Stimulated activated CD4-positive, alpha-beta T cell treated with anti-CD3 and anti-CD28 coated beads, Interleukin-2, amount 100 ng/mL, for 48 hours (primary cell): ENCODE data around the gene CR2.
"Not testable (repeated sequence)": the region's sequence is repeated elsewhere in the genome, so short reads cannot be mapped to it uniquely, and the experiment has no call there.

Experiments used
- DNase-seq, 2 donors: peaks; one replicate each; pipeline ENCODE4 v3.0.0-alpha.2; 2020

The CR2 gene

DNA sequence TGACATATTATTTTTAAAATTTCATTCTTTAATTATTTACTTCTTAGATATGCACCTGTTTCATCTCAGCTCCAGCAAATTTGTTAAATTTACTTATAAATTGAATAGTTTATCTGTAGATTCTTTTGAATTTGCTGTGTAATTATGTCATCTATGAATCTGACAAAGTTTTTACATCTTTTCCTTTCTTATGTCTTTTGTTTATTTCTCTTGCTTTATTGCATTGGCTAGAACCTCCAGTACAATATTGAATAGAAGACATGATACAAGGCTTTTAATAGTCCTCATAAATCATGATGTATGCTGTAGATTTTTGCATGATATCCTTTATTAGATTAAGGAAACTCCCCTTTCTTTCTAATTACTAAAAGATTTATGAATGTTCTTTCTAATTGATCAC lies 62.6 kb downstream of the CR2 start:
- no peak for DNase-seq

DNA sequence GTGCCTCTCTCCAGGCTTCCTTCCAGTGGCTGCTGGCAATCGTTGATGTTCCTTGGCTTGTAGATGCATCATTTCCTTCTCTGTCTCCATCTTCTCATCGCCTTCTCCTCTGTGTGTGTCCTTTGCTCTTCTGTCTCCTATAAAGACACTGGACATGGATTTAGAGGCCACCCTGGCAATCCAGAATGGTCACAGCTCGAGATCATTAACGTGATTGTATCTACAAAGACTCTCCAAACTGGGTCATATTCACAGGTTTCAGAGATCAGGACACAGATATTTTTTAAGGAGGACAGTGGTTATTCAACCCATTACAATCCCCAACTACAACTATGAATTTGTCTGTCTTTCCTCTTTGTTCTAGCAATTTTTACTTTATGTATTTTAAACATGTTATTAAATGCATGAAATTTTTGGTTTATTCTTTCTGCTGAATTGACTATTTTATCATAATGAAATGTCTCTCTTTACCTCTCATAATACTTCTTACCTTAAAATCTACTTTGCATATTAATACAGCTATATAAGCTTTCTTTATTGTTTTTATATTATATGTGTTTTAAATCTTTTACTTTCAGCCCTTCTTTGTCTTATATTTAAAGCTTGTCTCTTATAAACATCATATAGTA lies 64.6 kb downstream of the CR2 start:
- no peak for DNase-seq

DNA sequence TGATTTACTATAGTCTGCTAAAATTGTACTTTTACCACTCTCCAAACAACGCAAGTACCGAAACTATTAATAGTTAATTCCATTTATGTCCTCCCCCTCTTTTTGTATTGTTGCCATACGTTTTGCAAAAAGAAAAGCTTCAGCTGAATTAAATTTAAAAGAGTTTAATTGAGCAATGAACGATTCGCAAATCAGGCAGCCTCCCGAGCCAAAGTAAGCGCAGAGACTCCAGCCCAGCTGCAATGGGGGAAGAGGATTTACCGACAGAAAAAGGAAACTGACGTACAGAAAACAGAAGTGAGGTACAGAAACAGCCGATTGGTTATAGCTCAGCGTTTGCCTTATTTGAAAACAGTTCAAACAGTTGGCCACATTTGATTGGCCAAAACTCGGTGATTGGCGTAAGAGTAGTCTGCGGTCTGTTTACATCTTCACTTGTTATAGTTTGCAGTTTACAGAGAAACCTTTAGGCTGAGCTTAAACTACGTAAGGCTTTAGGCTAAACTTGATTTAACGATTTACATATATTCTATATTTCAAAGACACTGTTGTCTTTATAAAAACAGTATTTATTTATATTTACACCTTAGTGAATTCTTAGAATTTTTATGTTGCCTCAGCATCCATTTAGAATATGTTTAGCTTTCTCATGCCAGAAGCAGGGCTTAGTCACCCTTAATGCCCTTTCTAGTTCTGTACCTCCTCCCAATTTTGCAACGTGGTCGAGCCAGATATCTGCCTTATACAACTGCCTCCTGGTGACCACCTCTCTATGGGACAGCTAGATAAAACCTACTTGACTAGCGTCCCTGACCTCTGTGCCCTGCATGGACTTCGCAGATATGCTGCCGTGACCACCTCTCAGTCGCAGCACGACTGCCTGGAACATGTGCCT lies 65.6 kb downstream of the CR2 start:
- no peak for DNase-seq

GRCh38 chr1:207520400-207521345 lies 66.5 kb downstream of the CR2 start:
- not testable (repeated sequence) for DNase-seq

DNA sequence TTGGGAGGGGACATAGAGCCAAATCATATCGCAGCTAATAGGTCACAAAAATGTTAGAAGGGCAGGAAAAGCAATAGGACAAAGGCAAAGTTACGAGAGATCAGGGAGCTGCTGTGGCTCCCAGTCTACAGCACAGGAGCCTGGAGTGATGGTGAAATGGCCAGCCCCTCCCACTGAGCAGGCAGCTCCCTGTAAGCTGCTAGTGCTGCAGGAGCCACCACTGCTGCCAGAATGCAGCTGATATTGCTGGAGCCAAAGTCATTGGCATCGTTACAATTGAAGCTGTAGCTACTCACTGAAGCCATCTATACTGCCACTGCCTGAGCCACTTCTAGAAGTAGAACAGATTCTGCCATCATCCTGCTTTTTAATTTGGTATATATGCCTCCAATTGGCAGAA lies 71.1 kb downstream of the CR2 start:
- DNase-seq: not testable (repeated sequence)

DNA sequence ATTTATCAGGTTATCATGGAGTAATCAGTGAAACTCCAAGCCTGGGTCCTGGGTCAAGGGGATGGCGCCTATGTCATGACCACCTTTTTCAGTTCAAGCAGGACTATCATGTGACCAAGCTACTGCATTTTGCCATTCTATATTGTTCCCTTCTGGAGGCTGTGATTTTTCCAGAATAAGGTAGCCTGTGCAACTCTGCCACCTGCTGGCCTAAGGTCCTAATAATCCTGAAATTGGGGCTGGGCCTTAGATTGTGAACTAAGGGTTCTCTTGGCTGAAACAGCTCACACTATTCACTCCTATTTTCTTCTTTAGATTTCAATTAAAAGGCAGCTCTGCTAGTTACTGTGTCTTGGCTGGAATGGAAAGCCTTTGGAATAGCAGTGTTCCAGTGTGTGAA lies 74.3 kb downstream of the CR2 start:
- DNase-seq: not testable (repeated sequence)

- not testable (repeated sequence) for DNase-seq
These were observed 82.1 kb downstream of the CR2 start for GRCh38 chr1:207536263-207536662.
